Dermis microvascular lymphatic vessel endothelial cell (primary cell): Measurements from ENCODE around the gene LAIR1. TPM values are rescaled to one million over a fixed set of nuclear protein-coding genes. Genes with fewer than 3 reads are reported as not detected.

Experiments
- DNase-seq, 2 donors: peaks; one replicate each; pipeline versions ENCODE4 v3.0.0 to v3.0.0-alpha.2; 2010; ENCODE audit warnings: low read depth in 2 of 2
- total RNA-seq: library from RNA; depleted of rRNA; stranded (reverse); fragments of >200 nt; gene quantifications from 2 replicates; pipeline ENCODE4 v1.2.1, GENCODE V29; 2014

The LAIR1 gene
- total RNA-seq, 1 donor from 2014 or later = not detected

GRCh38 chr19:54319049-54319448 is 45.7 kb downstream of the LAIR1 start:
- DNase-seq = no peak

GRCh38 chr19:54317965-54318240 is 46.8 kb downstream of the LAIR1 start:
- no peak for DNase-seq

DNA sequence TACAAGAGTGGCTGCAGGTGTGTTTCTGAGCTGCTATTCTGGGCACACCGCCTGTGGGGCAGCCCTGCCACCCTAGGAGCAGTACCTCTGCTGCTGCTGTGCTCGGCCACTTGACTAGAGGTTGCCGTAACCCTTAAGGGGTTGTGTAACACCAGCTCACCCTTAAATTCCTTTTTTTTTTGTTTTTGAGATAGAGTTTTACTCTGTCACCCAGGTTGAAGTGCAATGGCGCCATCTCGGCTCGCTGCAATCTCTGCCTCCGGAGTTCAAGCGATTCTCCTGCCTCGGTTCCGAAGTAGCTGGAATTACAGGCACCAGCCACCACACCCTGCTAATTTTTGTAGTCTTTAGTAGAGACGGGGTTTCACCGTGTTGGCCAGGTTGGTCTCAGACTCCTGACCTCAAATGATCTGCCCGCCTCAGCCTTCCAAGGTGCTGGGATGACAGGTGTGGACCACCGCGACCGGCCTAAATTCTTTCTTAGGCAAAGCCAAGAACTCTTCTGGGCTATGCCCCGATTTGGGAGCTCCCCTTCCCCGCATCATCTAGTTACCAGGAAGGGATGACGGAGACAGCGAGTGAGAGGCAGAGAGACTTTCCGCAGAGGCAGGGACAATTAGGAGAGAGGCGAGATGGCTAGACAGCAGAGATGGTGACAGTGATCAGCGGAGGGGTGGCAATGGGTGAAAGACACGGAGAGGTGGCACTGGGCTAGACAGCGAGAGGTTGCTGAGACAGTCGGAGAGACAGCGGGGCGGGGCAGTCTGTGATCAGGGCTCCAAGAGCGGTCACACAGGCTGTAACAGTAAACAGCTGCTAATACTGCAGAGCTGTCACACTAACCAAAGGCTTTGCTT is 47.4 kb downstream of the LAIR1 start:
- DNase-seq = no peak

- no peak for DNase-seq
Measured at GRCh38 chr19:54316746-54317107, 48.0 kb downstream of the LAIR1 start.

- no peak for DNase-seq
Measured at GRCh38 chr19:54315956-54316355, 48.8 kb downstream of the LAIR1 start.

- DNase-seq = no peak
Measured at GRCh38 chr19:54312436-54313377, 52.0 kb downstream of the LAIR1 start, which contains the start of gene LILRA5. LILRA5 (minus strand) TSS chr19:54313166; CDS start chr19:54313019, 147 bp downstream.

DNA sequence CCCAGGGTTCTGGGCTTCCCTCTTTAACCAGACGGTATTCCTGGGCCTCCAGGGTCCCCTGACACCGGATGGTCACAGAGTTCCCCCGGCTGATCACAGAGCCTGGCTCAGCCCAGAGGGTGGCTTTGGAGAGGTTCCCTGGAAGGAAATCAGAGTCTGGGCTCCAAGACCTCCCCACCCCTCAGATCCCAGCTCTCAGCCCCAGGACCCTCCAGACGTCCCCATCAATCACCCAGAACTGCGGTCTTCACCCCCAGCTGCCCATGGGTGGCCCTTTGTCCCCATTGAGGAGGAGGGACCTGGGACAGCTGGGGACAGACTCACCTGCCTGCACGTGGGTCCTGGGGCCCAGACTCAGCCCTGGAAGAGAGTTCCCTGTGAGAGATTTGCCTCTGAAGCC is 52.7 kb downstream of the LAIR1 start:
- no peak for DNase-seq

GRCh38 chr19:54311486-54311885 is 53.2 kb downstream of the LAIR1 start:
- DNase-seq = no peak

DNA sequence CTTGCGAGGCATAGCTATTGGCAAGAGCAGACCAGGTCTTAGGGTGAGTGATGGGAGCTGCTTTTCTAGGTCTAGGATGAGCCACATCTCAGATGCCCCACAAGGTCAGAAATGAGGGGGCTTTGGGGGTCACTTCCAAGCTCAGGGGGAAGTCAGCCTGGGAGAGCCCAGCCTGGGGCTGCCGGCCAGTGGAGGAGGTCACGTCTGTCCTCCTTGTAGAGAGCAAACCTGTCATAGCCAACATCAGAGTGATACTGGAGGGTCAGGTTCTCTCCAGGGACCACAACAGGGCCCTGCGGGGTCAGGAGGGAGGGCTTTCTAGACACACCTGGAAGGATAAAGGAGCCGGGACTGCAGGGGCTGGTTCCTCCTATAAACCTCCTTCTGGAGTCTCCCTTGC is 54.2 kb downstream of the LAIR1 start:
- DNase-seq = no peak

GRCh38 chr19:54309811-54310210 is 54.9 kb downstream of the LAIR1 start:
- DNase-seq = no peak

GRCh38 chr19:54307389-54308020 is 57.2 kb downstream of the LAIR1 start:
- no peak for DNase-seq

DNA sequence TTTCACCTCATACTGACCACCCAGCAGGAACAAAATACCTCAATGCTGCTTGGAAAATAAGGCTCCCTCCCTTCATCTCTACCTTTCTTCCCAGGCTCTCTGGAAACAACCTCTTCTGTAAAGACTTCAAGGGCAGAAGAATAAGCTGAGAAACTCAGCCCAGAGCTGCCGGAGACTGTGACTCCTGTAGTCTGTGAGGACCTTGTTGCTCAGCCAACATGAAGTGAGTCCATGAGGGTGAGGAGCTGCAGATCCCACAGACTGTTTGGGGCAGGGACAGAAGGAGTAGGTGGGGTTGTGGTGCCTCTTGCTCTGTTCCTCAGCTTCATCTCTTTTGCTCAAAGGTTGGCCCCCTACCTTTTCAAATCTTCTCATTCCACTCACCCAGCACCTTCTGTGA is 59.6 kb downstream of the LAIR1 start:
- DNase-seq = no peak

- no peak for DNase-seq
Measured at GRCh38 chr19:54302257-54302656, 62.5 kb downstream of the LAIR1 start.

Other genes starting within 250 kb of the LAIR1 start
- 19.1 and 19.6 TPM in 2 replicates for gene TFPT, start 249.3 kb downstream of the LAIR1 start, total RNA-seq
- gene PRPF31, start 249.2 kb downstream of the LAIR1 start, total RNA-seq = 60.3 and 64.5 TPM in 2 replicates
- gene CNOT3, start 227.2 kb downstream of the LAIR1 start, total RNA-seq = 4.9 and 6.7 TPM in 2 replicates
- gene LENG1, start 205.2 kb downstream of the LAIR1 start, total RNA-seq = 4.4 TPM in 2 replicates
- 0.25 TPM in 1 of 2 replicates, not detected in the other for gene TMC4, start 191.8 kb downstream of the LAIR1 start, total RNA-seq
- 10.1 and 20.5 TPM in 2 replicates for gene MBOAT7, start 175.4 kb downstream of the LAIR1 start, total RNA-seq
- gene TSEN34, start 173.6 kb downstream of the LAIR1 start, total RNA-seq = 45.4 and 50.3 TPM in 2 replicates
- gene RPS9, start 164.1 kb downstream of the LAIR1 start, total RNA-seq = 2,300 and 2,729 TPM in 2 replicates
- not detected in 2 replicates for gene LILRB3, start 141.9 kb downstream of the LAIR1 start, total RNA-seq
- gene LILRA6, start 122.1 kb downstream of the LAIR1 start, total RNA-seq = not detected in 2 replicates
- gene LILRB5, start 107.7 kb downstream of the LAIR1 start, total RNA-seq = not detected in 2 replicates
- not detected in 2 replicates for gene LILRB2, start 83.8 kb downstream of the LAIR1 start, total RNA-seq
- not detected in 2 replicates for gene LILRA5, start 51.8 kb downstream of the LAIR1 start, total RNA-seq
- not detected in 2 replicates for gene LILRA4, start 25.8 kb downstream of the LAIR1 start, total RNA-seq
- gene TTYH1, start 50.5 kb upstream of the LAIR1 start, total RNA-seq = under 0.01 TPM in 1 of 2 replicates, not detected in the other
- 13.5 and 31.9 TPM in 2 replicates for gene LENG8, start 84.3 kb upstream of the LAIR1 start, total RNA-seq
- 4.0 and 4.9 TPM in 2 replicates for gene LENG9, start 98.8 kb upstream of the LAIR1 start, total RNA-seq
- gene CDC42EP5, start 108.4 kb upstream of the LAIR1 start, total RNA-seq = 42.6 and 112 TPM in 2 replicates
- not detected in 2 replicates for gene LAIR2, start 137.9 kb upstream of the LAIR1 start, total RNA-seq
- gene LILRA2, start 208.9 kb upstream of the LAIR1 start, total RNA-seq = not detected in 2 replicates
- not detected in 2 replicates for gene LILRA1, start 228.7 kb upstream of the LAIR1 start, total RNA-seq